ENCODE results near the gene ST6GALNAC4. TPM values are rescaled to one million over a fixed set of nuclear protein-coding genes. Genes with fewer than 3 reads are reported as not detected.
A peak's percentile ranks its signal among the peaks of the same experiment; 100 is the strongest.

The ST6GALNAC4 gene
- total and polyA plus RNA-seq, 9 of the 15 experiments (the other 6 are each of a cell fraction or from before 2014, with no cell fraction given): 2.6 to 43.1 (median 15.4) TPM

- TF ChIP-seq HIVEP1 (CRISPR knock-in tag; IDR thresholded peaks at IDR 0.05): no peak
- TF ChIP-seq CCNT2 (IDR thresholded peaks at IDR 0.05; ENCODE audit: borderline replicate concordance, extremely low read depth, insufficient read length, low read depth, low read length): peak; percentile 33
- peak; percentile 42; the same call in 1 of the 2 replicates for TF ChIP-seq MXI1 (IDR thresholded peaks at IDR 0.05; ENCODE audit: low read depth, low read length)
- peak; percentile 75; the same call in 1 of the 2 replicates for TF ChIP-seq ZNF395 (CRISPR knock-in tag; IDR thresholded peaks at IDR 0.05)
- TF ChIP-seq ZNF143 (CRISPR knock-in tag; IDR thresholded peaks at IDR 0.05): peak; percentile 95
- TF ChIP-seq JUND (IDR thresholded peaks at IDR 0.05; ENCODE audit: borderline replicate concordance, low read depth, low read length): peak; percentile 41; the same call in 1 of the 2 replicates
- TF ChIP-seq JUND (tag; IDR thresholded peaks at IDR 0.05; ENCODE audit: borderline replicate concordance, low read depth, low read length): no peak; the same call in 2 of the 3 replicates
- peak; percentile 5; the same call in 1 of the 2 replicates for TF ChIP-seq TCF3 (CRISPR knock-in tag; IDR thresholded peaks at IDR 0.05)
- TF ChIP-seq SIN3A (IDR thresholded peaks at IDR 0.05; ENCODE audit: borderline replicate concordance in 2 of 2, control insufficient read depth in 1 of 2, low read depth in 2 of 2, low read length in 2 of 2): peak; percentile 40 to 81; a peak in 2 of 4 replicates
- peak; percentile 90 for TF ChIP-seq CREB3L1 (IDR thresholded peaks at IDR 0.05; ENCODE audit: borderline replicate concordance, low read depth)
- TF ChIP-seq ZBTB40 (IDR thresholded peaks at IDR 0.05): peak; percentile 99
- no peak for TF ChIP-seq ZBTB40 (CRISPR knock-in tag; IDR thresholded peaks at IDR 0.05)
Observed at GRCh38 chr9:127937388-127938297, 20.8 kb upstream of the ST6GALNAC4 start, which contains the start of gene DPM2 (continued).
